NT2/D1 (cell line): ENCODE results near the gene ORM1.

Source experiments
- DNase-seq: peaks from one replicate; pipeline ENCODE4 v3.0.0-alpha.2; 2011; ENCODE audit warnings: low read depth, low spot score
- H3K27me3 ChIP-seq: 2 replicates; pipeline ENCODE4 v1.6.0; 2011; ENCODE audit warnings: mild to moderate bottlenecking; ENCODE audit not compliant: insufficient read length, insufficient read depth
- H3K36me3 ChIP-seq: 2 replicates; pipeline ENCODE4 v1.6.1; 2011; ENCODE audit warnings: mild to moderate bottlenecking, low read length, mixed read lengths; ENCODE audit not compliant: insufficient read depth, insufficient read length
- H3K4me1 ChIP-seq: 2 replicates; pipeline ENCODE4 v1.5.1; 2011; ENCODE audit not compliant: insufficient read depth, insufficient read length
- H3K4me3 ChIP-seq: 2 replicates; pipeline ENCODE4 v1.5.1; 2011; ENCODE audit warnings: low read depth; ENCODE audit not compliant: insufficient read length
- H3K9ac ChIP-seq: 2 replicates; pipeline ENCODE4 v1.6.0; 2011; ENCODE audit warnings: low read depth; ENCODE audit not compliant: insufficient read length
- H3K9me3 ChIP-seq: 2 replicates; pipeline ENCODE4 v1.5.1; 2011; ENCODE audit warnings: mild to moderate bottlenecking, low read length; ENCODE audit not compliant: insufficient read depth
- SUZ12 ChIP-seq: IDR thresholded peaks from 2 replicates; pipeline ENCODE4 v1.6.1; 2011; ENCODE audit not compliant: insufficient read length, insufficient read depth; ENCODE audit errors: extremely low read depth
- YY1 ChIP-seq: IDR thresholded peaks from 2 replicates; pipeline ENCODE4 v1.6.1; 2011; ENCODE audit not compliant: insufficient read length, insufficient read depth
- ZNF274 ChIP-seq: IDR thresholded peaks from 2 replicates; pipeline ENCODE4 v1.6.1; 2011; ENCODE audit warnings: mild to moderate bottlenecking, low read depth, low read length

Gene ORM1

DNA sequence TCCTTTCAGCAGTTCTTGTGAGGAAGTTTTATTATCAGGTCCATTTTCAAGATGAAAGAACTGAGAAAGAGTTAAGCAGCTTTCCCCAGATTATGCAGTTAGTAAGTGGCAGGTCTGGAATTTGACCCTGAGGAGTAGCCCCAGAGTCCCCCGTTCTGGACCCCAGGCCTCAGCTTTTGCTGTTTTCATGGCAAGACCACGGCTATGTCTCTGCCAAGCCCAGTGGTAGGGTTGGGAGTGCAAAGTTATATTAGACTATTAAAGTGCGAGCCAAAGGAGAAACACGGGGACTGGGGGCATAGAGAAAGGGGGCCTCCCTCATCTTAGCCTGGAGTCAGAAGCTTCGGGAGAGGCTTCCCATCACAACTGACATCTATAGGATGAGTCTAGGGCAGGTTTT lies 19.3 kb upstream of the ORM1 start:
- DNase-seq, result no peak

DNA sequence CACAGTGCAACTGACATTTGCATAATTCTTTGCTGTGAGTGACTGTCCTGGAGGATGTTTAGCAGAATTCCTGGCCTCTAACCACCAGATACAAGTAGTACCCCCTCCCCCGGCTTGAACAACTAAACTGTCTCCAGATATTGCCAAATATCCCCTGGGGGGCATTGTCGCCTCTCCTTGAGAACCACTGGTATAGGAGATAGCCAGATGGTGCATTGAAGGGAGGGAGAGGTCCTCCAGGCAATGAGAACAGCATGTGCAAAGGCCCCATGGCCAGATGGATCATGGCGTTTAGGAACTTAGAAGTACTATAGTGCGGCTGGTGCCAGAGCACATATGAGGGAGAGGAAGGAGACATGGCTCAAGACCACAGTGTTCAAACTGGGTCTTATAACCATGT lies 18.9 kb upstream of the ORM1 start:
- Histone ChIP-seq H3K27me3 (no peaks in the 10 kb centered on the region), H3K4me1 (no peaks in the 10 kb centered on the region), H3K36me3 (peaks cover 97% of the 10 kb centered on the region), H3K9ac (no peak overlapping the region), H3K9me3 (no peaks in the 10 kb centered on the region), H3K4me3 (no peak overlapping the region)
- DNase-seq, result no peak
- TF ChIP-seq SUZ12 (no peak), ZNF274 (no peak), YY1 (no peak)

More for the DNA sequence above, 19.3 kb upstream of the ORM1 start:
- Histone ChIP-seq H3K9ac (no peak overlapping the region), H3K9me3 (no peaks in the 10 kb centered on the region), H3K27me3 (no peaks in the 10 kb centered on the region), H3K4me3 (no peak overlapping the region), H3K36me3 (peaks cover 96% of the 10 kb centered on the region), H3K4me1 (no peaks in the 10 kb centered on the region)
- TF ChIP-seq YY1 (no peak), ZNF274 (no peak), SUZ12 (no peak)

DNA sequence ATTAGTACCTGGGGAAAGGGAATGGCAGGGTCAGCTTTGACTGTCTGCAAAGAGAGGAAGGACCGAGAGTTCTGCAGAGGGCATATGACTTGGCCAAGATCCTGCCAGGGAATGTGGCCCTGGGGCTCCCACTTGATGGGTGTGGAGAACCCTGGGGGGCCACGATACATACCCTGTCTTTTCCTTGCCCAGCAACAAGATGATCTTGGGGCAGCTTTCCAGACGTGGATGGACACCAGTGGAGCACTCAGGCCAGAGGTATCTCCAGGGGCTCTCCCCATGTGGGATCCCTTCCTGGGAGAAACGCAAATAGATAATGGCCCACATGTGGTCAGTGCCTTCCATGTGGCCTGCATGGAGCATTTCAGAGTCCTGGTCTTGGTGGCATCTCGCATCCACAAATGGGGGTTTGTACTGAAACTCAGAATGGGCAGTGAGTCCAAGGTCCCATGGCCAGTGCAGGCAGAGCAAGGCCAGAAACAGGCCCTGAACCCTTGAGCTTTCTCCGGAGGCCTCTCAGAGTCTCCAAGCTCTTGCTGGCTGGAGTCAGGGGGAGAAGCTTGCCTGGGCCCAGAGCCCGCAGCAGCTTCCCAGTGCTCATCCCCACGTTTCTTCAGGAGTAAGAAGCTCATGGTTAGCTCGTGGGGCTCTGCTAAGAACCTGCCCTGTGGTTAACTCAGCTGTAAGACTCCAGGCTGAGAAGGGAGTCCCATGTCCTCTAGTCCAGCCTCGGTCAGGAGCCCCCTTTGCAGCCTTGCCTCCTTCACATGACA lies 18.3 kb upstream of the ORM1 start:
- no peak overlapping the region for H3K9ac ChIP-seq
- TF ChIP-seq ZNF274 (no peak), SUZ12 (no peak), YY1 (no peak)
- no peak overlapping the region for H3K4me3 ChIP-seq
- no peak for DNase-seq
- H3K9me3 ChIP-seq, result no peaks in the 10 kb centered on the region
- H3K4me1 ChIP-seq, result no peaks in the 10 kb centered on the region
- H3K27me3 ChIP-seq, result no peaks in the 10 kb centered on the region
- H3K36me3 ChIP-seq, result peaks cover 97% of the 10 kb centered on the region

DNA sequence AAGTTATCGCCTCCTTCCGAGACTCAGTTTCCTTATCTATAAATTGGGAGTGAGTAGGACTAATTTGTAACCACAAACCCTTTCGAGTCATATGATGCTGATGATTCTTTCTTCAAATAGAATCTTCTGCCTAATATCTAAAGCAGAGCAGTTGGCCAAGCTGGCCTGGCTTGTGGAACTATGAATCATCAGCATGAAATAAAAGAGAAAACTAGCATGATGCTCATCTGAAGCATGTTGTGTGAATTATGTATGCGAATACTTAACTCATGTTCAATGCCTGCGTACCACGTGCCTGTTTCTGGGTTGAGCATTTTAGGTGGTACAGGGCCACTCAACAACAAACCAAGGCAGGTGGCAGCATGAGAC lies 15.0 kb upstream of the ORM1 start:
- Histone ChIP-seq H3K9me3 (no peaks in the 10 kb centered on the region), H3K36me3 (peaks cover 87% of the 10 kb centered on the region), H3K4me3 (no peak overlapping the region), H3K27me3 (no peaks in the 10 kb centered on the region), H3K9ac (no peak overlapping the region), H3K4me1 (no peaks in the 10 kb centered on the region)
- TF ChIP-seq SUZ12 (no peak), ZNF274 (no peak), YY1 (no peak)
- DNase-seq, result no peak

DNA sequence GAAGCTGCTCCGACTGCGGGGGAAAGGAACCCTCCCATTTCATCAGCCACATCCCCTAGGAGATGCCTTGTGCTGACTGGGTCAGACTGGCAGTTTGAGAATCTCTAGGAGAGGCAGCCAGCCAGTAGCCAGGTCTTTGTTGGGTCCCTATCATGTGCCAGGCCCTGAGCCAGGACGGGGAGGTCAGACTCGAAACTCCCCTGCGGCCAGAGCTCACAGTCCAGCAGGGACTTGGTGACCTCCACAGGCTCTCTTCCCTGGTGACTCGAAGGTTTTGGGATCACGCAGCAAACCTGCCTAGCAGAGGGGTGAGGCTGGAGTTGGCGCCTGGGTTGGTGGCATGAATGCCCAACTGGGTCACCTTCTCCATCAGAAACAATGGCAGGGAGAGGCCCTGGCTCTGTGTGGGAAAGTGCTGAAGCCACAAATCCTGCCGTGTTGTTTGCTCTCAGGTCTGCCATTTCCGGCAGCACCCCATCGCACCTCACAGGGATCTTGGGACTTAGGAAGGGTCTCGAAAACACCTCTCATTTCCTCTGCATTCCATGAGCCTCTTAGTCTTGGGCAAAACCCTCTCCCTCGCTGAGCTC lies 14.4 kb upstream of the ORM1 start:
- no peaks in the 10 kb centered on the region for H3K9me3 ChIP-seq
- H3K4me1 ChIP-seq, result no peaks in the 10 kb centered on the region
- H3K4me3 ChIP-seq, result no peak overlapping the region
- no peak for TF ChIP-seq YY1
- TF ChIP-seq ZNF274, result no peak
- no peak for TF ChIP-seq SUZ12
- H3K36me3 ChIP-seq, result peaks cover 84% of the 10 kb centered on the region
- no peak for DNase-seq
- H3K9ac ChIP-seq, result no peak overlapping the region
- H3K27me3 ChIP-seq, result no peaks in the 10 kb centered on the region

DNA sequence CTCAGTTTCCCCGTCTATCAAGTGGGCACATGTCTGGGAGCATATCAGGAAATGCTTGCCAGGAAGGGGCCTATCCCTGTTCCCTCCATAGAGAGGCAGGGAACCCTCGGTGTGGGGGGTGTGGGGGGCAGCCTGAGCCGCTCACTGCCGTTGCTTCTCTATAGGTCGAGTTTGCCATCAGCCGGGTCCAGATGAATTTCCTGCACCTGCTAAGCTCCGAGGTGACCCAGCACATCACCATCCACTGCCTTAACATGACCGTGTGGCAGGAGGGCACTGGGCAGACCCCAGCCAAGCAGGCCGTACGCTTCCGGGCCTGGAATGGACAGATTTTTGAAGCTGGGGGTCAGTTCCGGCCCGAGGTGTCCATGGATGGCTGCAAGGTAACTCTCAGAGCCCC lies 13.8 kb upstream of the ORM1 start:
- Histone ChIP-seq H3K4me1 (no peaks in the 10 kb centered on the region), H3K36me3 (peaks cover 78% of the 10 kb centered on the region), H3K9ac (no peak overlapping the region), H3K27me3 (no peaks in the 10 kb centered on the region), H3K4me3 (no peak overlapping the region), H3K9me3 (no peaks in the 10 kb centered on the region)
- no peak for DNase-seq
- no peak for TF ChIP-seq SUZ12
- TF ChIP-seq ZNF274, result no peak
- no peak for TF ChIP-seq YY1

DNA sequence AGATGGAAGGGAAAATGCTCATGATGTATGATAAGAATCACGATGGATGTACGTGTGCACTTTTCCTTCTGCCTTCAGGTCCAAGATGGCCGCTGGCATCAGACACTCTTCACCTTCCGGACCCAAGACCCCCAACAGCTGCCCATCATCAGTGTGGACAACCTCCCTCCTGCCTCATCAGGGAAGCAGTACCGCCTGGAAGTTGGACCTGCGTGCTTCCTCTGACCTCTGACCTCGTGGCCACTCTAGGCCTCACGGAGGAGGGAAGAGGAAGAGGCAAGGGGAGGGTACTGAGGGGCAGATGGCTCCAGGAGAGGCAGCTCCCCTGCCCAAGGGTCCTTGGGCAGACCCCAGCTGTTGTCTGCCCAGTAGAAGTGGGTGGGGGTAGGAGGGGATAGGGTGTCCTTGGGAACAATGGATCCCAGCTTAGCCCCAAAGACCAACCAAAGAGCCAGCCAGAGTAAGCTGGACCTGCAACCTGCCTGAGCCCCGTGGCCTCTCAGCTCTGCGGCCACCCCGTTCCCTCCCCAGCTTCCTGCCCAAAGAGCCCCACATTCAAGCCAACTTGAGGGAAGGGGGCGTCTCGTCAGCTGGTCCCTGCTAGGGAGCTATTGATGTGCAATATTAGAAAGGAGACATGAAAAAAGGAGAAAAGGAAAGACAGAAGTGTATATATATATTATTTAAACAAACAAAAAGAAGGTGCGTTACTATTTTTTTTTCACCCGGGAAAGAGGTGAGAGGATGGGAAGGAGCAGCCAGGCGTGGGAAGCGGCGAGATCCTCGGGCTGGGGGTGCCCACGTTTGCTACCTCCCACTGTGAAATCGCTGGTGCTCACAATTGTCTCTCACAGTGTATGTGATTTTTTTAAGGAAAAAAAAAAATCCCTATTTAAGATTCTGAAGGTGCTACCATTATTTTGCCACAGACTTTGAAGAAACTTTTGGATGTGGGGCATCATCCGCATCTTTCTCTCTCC lies 12.1 kb upstream of the ORM1 start:
- H3K9me3 ChIP-seq, result no peaks in the 10 kb centered on the region
- no peak overlapping the region for H3K4me3 ChIP-seq
- H3K27me3 ChIP-seq, result no peaks in the 10 kb centered on the region
- DNase-seq, result no peak
- H3K36me3 ChIP-seq, result peaks cover 61% of the 10 kb centered on the region
- H3K4me1 ChIP-seq, result no peaks in the 10 kb centered on the region
- TF ChIP-seq ZNF274 (no peak), SUZ12 (no peak), YY1 (no peak)
- no peak overlapping the region for H3K9ac ChIP-seq
